ENCODE results near the gene ACSL5. TPM values are rescaled to one million over a fixed set of nuclear protein-coding genes. Genes with fewer than 3 reads are reported as not detected.

Gene ACSL5
- total RNA-seq, 2 experiments from 2014 or later: 25.3 to 25.4 TPM

DNA sequence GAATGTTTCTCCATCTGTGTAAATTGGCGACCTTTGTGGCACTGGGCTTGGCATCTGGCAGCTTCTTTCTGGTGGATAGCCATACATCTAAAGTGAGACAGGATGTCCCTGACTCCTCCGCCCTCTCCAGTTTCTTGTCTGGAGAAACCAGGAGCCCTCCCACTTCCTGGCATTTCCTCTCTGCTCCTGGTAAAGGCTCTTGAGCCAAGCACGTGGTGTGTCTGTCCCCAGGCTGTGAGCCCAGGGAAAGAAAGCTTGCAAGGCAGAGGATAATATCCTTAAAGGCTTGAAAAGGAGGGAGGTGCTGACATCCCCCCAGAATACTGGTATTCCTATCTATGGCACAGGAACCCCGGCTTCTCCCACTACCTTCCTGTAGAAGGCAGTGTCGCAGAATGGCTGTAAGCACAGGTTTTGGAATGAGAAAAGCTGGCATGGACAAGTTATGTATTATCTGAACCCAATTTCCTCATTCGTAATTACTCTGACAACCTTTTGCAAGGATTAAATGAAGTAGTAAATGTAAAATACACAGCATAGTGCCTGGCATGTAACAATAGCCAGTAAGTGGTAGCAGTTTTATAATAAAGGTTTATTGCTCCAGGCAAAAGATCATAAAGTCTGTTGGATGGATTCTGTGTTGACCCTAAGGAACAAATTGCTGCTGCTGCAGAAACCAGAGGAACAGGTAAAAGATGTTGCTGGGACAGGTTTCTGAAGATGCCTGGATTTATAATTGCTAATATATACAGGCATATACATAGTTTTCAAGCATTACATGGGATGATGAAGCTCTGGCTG lies 11.8 kb upstream of the ACSL5 start:
- DNase-seq (ENCODE audit: low spot score): no peak
- intact Hi-C loops (cut with micrococcal nuclease; ENCODE audit: unreplicated experiment): no loop called here
- H3K4me1 ChIP-seq (ENCODE audit: insufficient read depth, low read length, poor library complexity, severe bottlenecking): no peaks in the 10 kb centered on the region
- no peak overlapping the region for H3K4me2 ChIP-seq (ENCODE audit: low read length)
- H3K27ac ChIP-seq (ENCODE audit: low read depth, low read length, poor library complexity, severe bottlenecking): no peak overlapping the region
- TF ChIP-seq, protein P1, sequence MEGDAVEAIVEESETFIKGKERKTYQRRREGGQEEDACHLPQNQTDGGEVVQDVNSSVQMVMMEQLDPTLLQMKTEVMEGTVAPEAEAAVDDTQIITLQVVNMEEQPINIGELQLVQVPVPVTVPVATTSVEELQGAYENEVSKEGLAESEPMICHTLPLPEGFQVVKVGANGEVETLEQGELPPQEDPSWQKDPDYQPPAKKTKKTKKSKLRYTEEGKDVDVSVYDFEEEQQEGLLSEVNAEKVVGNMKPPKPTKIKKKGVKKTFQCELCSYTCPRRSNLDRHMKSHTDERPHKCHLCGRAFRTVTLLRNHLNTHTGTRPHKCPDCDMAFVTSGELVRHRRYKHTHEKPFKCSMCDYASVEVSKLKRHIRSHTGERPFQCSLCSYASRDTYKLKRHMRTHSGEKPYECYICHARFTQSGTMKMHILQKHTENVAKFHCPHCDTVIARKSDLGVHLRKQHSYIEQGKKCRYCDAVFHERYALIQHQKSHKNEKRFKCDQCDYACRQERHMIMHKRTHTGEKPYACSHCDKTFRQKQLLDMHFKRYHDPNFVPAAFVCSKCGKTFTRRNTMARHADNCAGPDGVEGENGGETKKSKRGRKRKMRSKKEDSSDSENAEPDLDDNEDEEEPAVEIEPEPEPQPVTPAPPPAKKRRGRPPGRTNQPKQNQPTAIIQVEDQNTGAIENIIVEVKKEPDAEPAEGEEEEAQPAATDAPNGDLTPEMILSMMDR (conservative IDR thresholded peaks at IDR 0.05; ENCODE audit: low read length): no peak
- TF ChIP-seq EZH2phosphoT487 (IDR thresholded peaks at IDR 0.05; ENCODE audit: borderline replicate concordance, low read depth, low read length): no peak
- H3K9me2 ChIP-seq (ENCODE audit: insufficient read depth, low read length): no peaks in the 10 kb centered on the region
- ChIA-PET CTCF (ENCODE audit: unreplicated experiment) (no interaction called here), POLR2A (interaction anchor here (0.5 kb wide), 1 partner anchor 43 kb away, joined by 3 read pairs; no protein-coding TSS in a partner anchor)
- no peaks in the 10 kb centered on the region for H3K79me2 ChIP-seq (ENCODE audit: insufficient read depth, low read depth, low read length)
- BruUV-seq (replicated peaks): no TSS peak
- no peaks in the 10 kb centered on the region for H3K36me3 ChIP-seq (ENCODE audit: insufficient read depth, low read length)
- H3K9me3 ChIP-seq (ENCODE audit: low read length): no peaks in the 10 kb centered on the region
- H3K4me3 ChIP-seq (ENCODE audit: low read depth, low read length, poor library complexity, severe bottlenecking): no peak overlapping the region
- no peaks in the 10 kb centered on the region for H4K20me1 ChIP-seq (ENCODE audit: insufficient read depth, low read length)
- no peak overlapping the region for H2AFZ ChIP-seq (ENCODE audit: low read length)

DNA sequence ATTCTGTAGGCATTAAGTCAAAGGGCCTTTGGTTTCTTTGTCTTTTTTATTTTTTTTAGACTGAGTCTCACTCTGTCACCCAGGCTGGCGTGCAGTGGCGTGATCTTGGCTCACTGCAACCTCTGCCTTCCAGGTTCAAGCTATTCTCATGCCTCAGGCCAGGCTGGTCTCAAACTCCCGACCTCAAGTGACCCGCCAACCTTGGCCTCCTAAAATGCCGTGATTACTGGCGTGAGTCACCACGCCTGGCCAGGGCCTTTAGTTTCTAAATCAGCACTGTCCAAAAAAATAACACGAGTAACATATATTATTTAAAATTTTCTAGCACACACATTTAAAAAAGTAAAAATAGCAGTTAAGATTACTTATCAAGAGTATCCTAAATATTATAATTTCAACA lies 11.1 kb upstream of the ACSL5 start:
- intact Hi-C loops (cut with micrococcal nuclease; ENCODE audit: unreplicated experiment): no loop called here
- TF ChIP-seq, protein P1 (conservative IDR thresholded peaks at IDR 0.05; ENCODE audit: low read length): no peak
- Histone ChIP-seq H4K20me1 (ENCODE audit: insufficient read depth, low read length) (no peaks in the 10 kb centered on the region), H3K79me2 (ENCODE audit: insufficient read depth, low read depth, low read length) (no peaks in the 10 kb centered on the region), H2AFZ (ENCODE audit: low read length) (no peak overlapping the region), H3K4me3 (ENCODE audit: low read depth, low read length, poor library complexity, severe bottlenecking) (no peak overlapping the region), H3K27ac (ENCODE audit: low read depth, low read length, poor library complexity, severe bottlenecking) (no peak overlapping the region), H3K4me2 (ENCODE audit: low read length) (no peak overlapping the region), H3K4me1 (ENCODE audit: insufficient read depth, low read length, poor library complexity, severe bottlenecking) (no peaks in the 10 kb centered on the region), H3K9me2 (ENCODE audit: insufficient read depth, low read length) (no peaks in the 10 kb centered on the region), H3K9me3 (ENCODE audit: low read length) (no peaks in the 10 kb centered on the region), H3K36me3 (ENCODE audit: insufficient read depth, low read length) (no peaks in the 10 kb centered on the region)
- POLR2A ChIA-PET: no interaction called here
- no TSS peak for BruUV-seq (replicated peaks)
- DNase-seq (ENCODE audit: low spot score): no peak
- CTCF ChIA-PET (ENCODE audit: unreplicated experiment): no interaction called here

All from OCI-LY7 (cell line).